Suprapubic skin (tissue), 4 donors: ENCODE results near the gene NENF. TPM values are rescaled to one million over a fixed set of nuclear protein-coding genes. Genes with fewer than 3 reads are reported as not detected.

Experiments
- DNase-seq, 2 donors: peaks; one replicate each; pipeline ENCODE4 v3.0.0-alpha.2; 2019; ENCODE audit warnings: low spot score in 2 of 2
- H3K27ac ChIP-seq: fragments of 200-600 bp; sonication (generic); one replicate; pipeline ENCODE4 v1.5.1; 2019
- H3K27me3 ChIP-seq: fragments of 200-600 bp; sonication (generic); one replicate; pipeline ENCODE4 v1.5.1; 2019
- H3K36me3 ChIP-seq: fragments of 200-600 bp; sonication (generic); one replicate; pipeline ENCODE4 v1.5.1; 2019
- H3K4me1 ChIP-seq: fragments of 200-600 bp; sonication (generic); one replicate; pipeline ENCODE4 v1.5.1; 2019
- H3K4me3 ChIP-seq: fragments of 200-600 bp; sonication (generic); one replicate; pipeline ENCODE4 v1.5.1; 2019; ENCODE audit warnings: mild to moderate bottlenecking
- H3K9me3 ChIP-seq: fragments of 200-600 bp; sonication (generic); one replicate; pipeline ENCODE4 v1.5.1; 2019
- CTCF ChIP-seq, 2 donors: fragments of 200-600 bp in 1 of 2; fragments of 450-650 bp in 1 of 2; sonication (generic) in 1 of 2; IDR thresholded peaks; one replicate each; pipeline ENCODE4 v1.5.1; 2016 to 2019; ENCODE audit warnings: antibody characterized with exemption in 2 of 2, mild to moderate bottlenecking in 1 of 2, moderate library complexity in 1 of 2
- EP300 ChIP-seq: sonication (generic); formaldehyde crosslinking; IDR thresholded peaks from one replicate; pipeline ENCODE4 v1.6.1; 2017; ENCODE audit warnings: antibody characterized with exemption
- POLR2A ChIP-seq, 2 donors: fragments of 450-650 bp; IDR thresholded peaks; one replicate each; pipeline ENCODE4 v1.6.1; 2017; ENCODE audit warnings: antibody characterized with exemption in 2 of 2, mild to moderate bottlenecking in 2 of 2, moderate library complexity in 2 of 2
- POLR2AphosphoS5 ChIP-seq, 3 donors: sonication (generic); formaldehyde crosslinking; IDR thresholded peaks; one replicate each; pipeline ENCODE4 v1.6.1; 2017; ENCODE audit warnings: antibody characterized with exemption in 3 of 3
- WGBS: methylation state at CpG from one replicate; pipeline ENCODE4 v1.1.5; 2018; 5-methylcytosine and 5-hydroxymethylcytosine counted together
- total RNA-seq, 4 donors: library from RNA; depleted of rRNA; stranded (reverse); fragments of >200 nt; gene quantifications; one replicate each; pipeline ENCODE4 v1.1.0, GENCODE V29; 2016

Gene NENF
- total RNA-seq, 4 donors from 2014 or later, result 60.6 to 104 (median 87.4) TPM

GRCh38 chr1:212433577-212434462, 1.1 kb downstream of the NENF start:
- no peak for TF ChIP-seq EP300
- no peak for TF ChIP-seq POLR2AphosphoS5 (IDR thresholded peaks at IDR 0.05)
- no peak for TF ChIP-seq POLR2A (IDR thresholded peaks at IDR 0.05)
- TF ChIP-seq CTCF (IDR thresholded peaks at IDR 0.05), result no peak
- H3K36me3 ChIP-seq, result no peaks in the 10 kb centered on the region
- peaks cover 23% of the 10 kb centered on the region for H3K4me1 ChIP-seq
- peak overlapping the region; percentile 86 for H3K27ac ChIP-seq
- whole genome bisulfite sequencing, result 42% methylated on average over 15 of the region's 17 CpGs
- H3K4me3 ChIP-seq, result peak overlapping the region; percentile 90
- DNase-seq, result peak in 1 of 2 donors; percentile 31
- H3K27me3 ChIP-seq, result no peaks in the 10 kb centered on the region
- H3K9me3 ChIP-seq, result no peaks in the 10 kb centered on the region

- TF ChIP-seq EP300 (no peak), POLR2AphosphoS5 (IDR thresholded peaks at IDR 0.05) (no peak), CTCF (IDR thresholded peaks at IDR 0.05) (no peak), POLR2A (IDR thresholded peaks at IDR 0.05) (no peak)
- DNase-seq, result no peak
- WGBS, result over 99% methylated on average over 4 of the region's 4 CpGs
- no peak overlapping the region for H3K27ac ChIP-seq
- no peaks in the 10 kb centered on the region for H3K9me3 ChIP-seq
- H3K27me3 ChIP-seq, result no peaks in the 10 kb centered on the region
- no peaks in the 10 kb centered on the region for H3K36me3 ChIP-seq
- no peak overlapping the region for H3K4me3 ChIP-seq
- peaks cover 23% of the 10 kb centered on the region for H3K4me1 ChIP-seq
Measured at GRCh38 chr1:212434992-212435391, 2.3 kb downstream of the NENF start.

GRCh38 chr1:212437179-212437798, 4.6 kb downstream of the NENF start:
- no peaks in the 10 kb centered on the region for H3K9me3 ChIP-seq
- H3K27me3 ChIP-seq, result no peaks in the 10 kb centered on the region
- H3K4me3 ChIP-seq, result no peak overlapping the region
- H3K4me1 ChIP-seq, result peaks cover 20% of the 10 kb centered on the region
- H3K36me3 ChIP-seq, result no peaks in the 10 kb centered on the region
- H3K27ac ChIP-seq, result no peak overlapping the region
- WGBS, result 72% methylated on average over 4 of the region's 4 CpGs
- no peak for TF ChIP-seq EP300
- no peak for TF ChIP-seq POLR2A (IDR thresholded peaks at IDR 0.05)
- TF ChIP-seq POLR2AphosphoS5 (IDR thresholded peaks at IDR 0.05), result no peak
- no peak for TF ChIP-seq CTCF (IDR thresholded peaks at IDR 0.05)
- DNase-seq, result no peak

- no peak for TF ChIP-seq POLR2A (IDR thresholded peaks at IDR 0.05)
- no peak for TF ChIP-seq EP300
- no peak for TF ChIP-seq POLR2AphosphoS5 (IDR thresholded peaks at IDR 0.05)
- TF ChIP-seq CTCF (IDR thresholded peaks at IDR 0.05), result no peak
- Histone ChIP-seq H3K36me3 (peaks cover 2% of the 10 kb centered on the region), H3K9me3 (no peaks in the 10 kb centered on the region), H3K27me3 (no peaks in the 10 kb centered on the region), H3K4me3 (no peak overlapping the region), H3K4me1 (peaks cover 9% of the 10 kb centered on the region), H3K27ac (no peak overlapping the region)
- WGBS, result 95% methylated on average over 2 of the region's 2 CpGs
- no peak for DNase-seq
Measured at GRCh38 chr1:212438831-212439237, 6.1 kb downstream of the NENF start.

GRCh38 chr1:212440419-212440818, 7.7 kb downstream of the NENF start:
- WGBS, result 65% methylated on average over 9 of the region's 9 CpGs
- TF ChIP-seq CTCF (IDR thresholded peaks at IDR 0.05) (no peak), POLR2A (IDR thresholded peaks at IDR 0.05) (no peak), POLR2AphosphoS5 (IDR thresholded peaks at IDR 0.05) (no peak), EP300 (no peak)
- Histone ChIP-seq H3K36me3 (peaks cover 14% of the 10 kb centered on the region), H3K9me3 (no peaks in the 10 kb centered on the region), H3K27me3 (no peaks in the 10 kb centered on the region), H3K4me1 (no peaks in the 10 kb centered on the region), H3K4me3 (no peak overlapping the region), H3K27ac (no peak overlapping the region)
- DNase-seq, result no peak
